OCI-LY3 (cell line): ENCODE data around the gene SPOCK3.

Experiments
- H2AFZ ChIP-seq: fragments of 200-600, 300-600 bp; shearing (Covaris generic); 2 replicates; pipeline ENCODE4 v1.6.0; 2014; ENCODE audit warnings: antibody characterized with exemption, low read depth, low read length
- H3K27ac ChIP-seq: fragments of 200-600, 300-600 bp; sonication (generic); 2 replicates; pipeline ENCODE4 v1.5.1; 2014; ENCODE audit warnings: mild to moderate bottlenecking, low read length, moderate library complexity, mixed read lengths
- H3K27me3 ChIP-seq: fragments of 200-600, 300-600 bp; sonication (generic); 2 replicates; pipeline ENCODE4 v1.6.1; 2014; ENCODE audit warnings: low read depth, low read length, mixed read lengths
- H3K36me3 ChIP-seq: fragments of 200-600, 300-600 bp; sonication (generic); replicated peaks from 2 replicates; pipeline ENCODE3; 2014; ENCODE audit warnings: low read depth, low read length, mixed read lengths
- H3K4me1 ChIP-seq: fragments of 300-600, 200-600 bp; sonication (generic); 2 replicates; pipeline ENCODE4 v1.6.1; 2014; ENCODE audit warnings: low read length, mixed read lengths
- H3K4me2 ChIP-seq: fragments of 200-600, 300-600 bp; sonication (generic); 2 replicates; pipeline ENCODE4 v1.6.1; 2014; ENCODE audit warnings: low read length, mixed read lengths
- H3K4me3 ChIP-seq: fragments of 300-600, 200-600 bp; sonication (generic); 2 replicates; pipeline ENCODE4 v1.5.1; 2014; ENCODE audit warnings: antibody characterized with exemption, mild to moderate bottlenecking, low read length, moderate library complexity
- H3K79me2 ChIP-seq: fragments of 300-600, 200-600 bp; shearing (Covaris generic); 2 replicates; pipeline ENCODE4 v1.6.1; 2014; ENCODE audit warnings: mild to moderate bottlenecking, low read length, mixed read lengths
- H3K9ac ChIP-seq: fragments of 300-600, 200-600 bp; shearing (Covaris generic); 2 replicates; pipeline ENCODE4 v1.6.0; 2014; ENCODE audit warnings: mild to moderate bottlenecking, low read length, moderate library complexity
- H3K9me3 ChIP-seq: fragments of 200-600, 300-600 bp; shearing (Covaris generic); 2 replicates; pipeline ENCODE4 v1.6.1; 2014; ENCODE audit warnings: low read length, mixed read lengths; ENCODE audit not compliant: insufficient read depth
- H4K20me1 ChIP-seq: fragments of 200-600, 300-600 bp; sonication (generic); 2 replicates; pipeline ENCODE4 v1.6.1; 2016; ENCODE audit warnings: low read length, mixed read lengths; ENCODE audit not compliant: insufficient read depth
- CTCF ChIP-seq: fragments of 200-600, 300-600 bp; sonication (generic); IDR thresholded peaks from 2 replicates; pipeline ENCODE4 v1.5.1; 2014; ENCODE audit warnings: antibody characterized with exemption, low read length, low read depth
- EZH2phosphoT487 ChIP-seq: fragments of 200-600 bp; shearing (Covaris generic); IDR thresholded peaks from 2 replicates; pipeline ENCODE4 v1.6.1; 2018; ENCODE audit warnings: antibody characterized with exemption, mixed run types, low read depth

Gene SPOCK3

GRCh38 chr4:167265231-167265630 lies 30.9 kb upstream of the SPOCK3 start:
- H3K79me2 ChIP-seq, result no peaks in the 10 kb centered on the region
- H4K20me1 ChIP-seq, result no peaks in the 10 kb centered on the region
- H3K4me1 ChIP-seq, result peaks cover 9% of the 10 kb centered on the region
- H3K36me3 ChIP-seq, result no peaks in the 10 kb centered on the region
- TF ChIP-seq CTCF, result no peak
- no peak for TF ChIP-seq EZH2phosphoT487
- H2AFZ ChIP-seq, result no peak overlapping the region
- H3K4me3 ChIP-seq, result no peak overlapping the region
- H3K27me3 ChIP-seq, result no peaks in the 10 kb centered on the region
- H3K9me3 ChIP-seq, result no peaks in the 10 kb centered on the region
- H3K27ac ChIP-seq, result no peak overlapping the region
- H3K4me2 ChIP-seq, result no peak overlapping the region
- no peak overlapping the region for H3K9ac ChIP-seq

- H3K36me3 ChIP-seq, result no peaks in the 10 kb centered on the region
- no peak for TF ChIP-seq CTCF
- TF ChIP-seq EZH2phosphoT487, result no peak
These were observed 14.0 kb upstream of the SPOCK3 start for GRCh38 chr4:167248271-167248670.

GRCh38 chr4:167239627-167240026 lies 5.3 kb upstream of the SPOCK3 start:
- no peak overlapping the region for H2AFZ ChIP-seq
- H3K4me1 ChIP-seq, result peaks cover 2% of the 10 kb centered on the region; the same call in 1 of the 2 replicates
- no peaks in the 10 kb centered on the region for H3K79me2 ChIP-seq
- peaks cover 17% of the 10 kb centered on the region for H3K27me3 ChIP-seq
- H4K20me1 ChIP-seq, result no peaks in the 10 kb centered on the region
- no peak overlapping the region for H3K4me3 ChIP-seq
- peaks cover 7% of the 10 kb centered on the region; the same call in 1 of the 2 replicates for H3K9me3 ChIP-seq
- TF ChIP-seq CTCF, result no peak
- TF ChIP-seq EZH2phosphoT487, result no peak
- H3K9ac ChIP-seq, result no peak overlapping the region
- no peak overlapping the region for H3K27ac ChIP-seq
- no peak overlapping the region for H3K4me2 ChIP-seq
- H3K36me3 ChIP-seq, result no peaks in the 10 kb centered on the region

More at GRCh38 chr4:167248271-167248670, 14.0 kb upstream of the SPOCK3 start:
- H3K27me3 ChIP-seq, result 0 out of 2 replicates have a peak, but pooled peaks cover 7% of the 10 kb centered on the region
- H3K27ac ChIP-seq, result no peak overlapping the region
- H4K20me1 ChIP-seq, result no peaks in the 10 kb centered on the region
- peaks cover 9% of the 10 kb centered on the region; the same call in 1 of the 2 replicates for H3K9me3 ChIP-seq
- no peaks in the 10 kb centered on the region for H3K79me2 ChIP-seq
- H3K4me3 ChIP-seq, result no peak overlapping the region
- no peak overlapping the region for H3K4me2 ChIP-seq
- H3K4me1 ChIP-seq, result peaks cover 20% of the 10 kb centered on the region
- H2AFZ ChIP-seq, result no peak overlapping the region
- H3K9ac ChIP-seq, result no peak overlapping the region

- Histone ChIP-seq H4K20me1 (no peaks in the 10 kb centered on the region), H3K79me2 (no peaks in the 10 kb centered on the region), H3K27me3 (peaks cover 25% of the 10 kb centered on the region), H3K4me2 (no peak overlapping the region), H3K27ac (no peak overlapping the region), H3K36me3 (no peaks in the 10 kb centered on the region), H2AFZ (no peak overlapping the region), H3K9me3 (0 out of 2 replicates have a peak, but pooled peaks cover 3% of the 10 kb centered on the region), H3K4me3 (no peak overlapping the region), H3K9ac (no peak overlapping the region), H3K4me1 (peaks cover 7% of the 10 kb centered on the region)
- TF ChIP-seq CTCF (no peak), EZH2phosphoT487 (no peak)
These were observed 3.9 kb upstream of the SPOCK3 start for GRCh38 chr4:167238226-167238625.
